IMR-90 (cell line): ENCODE results near the gene BAZ2B. TPM values are rescaled to one million over a fixed set of nuclear protein-coding genes. Genes with fewer than 3 reads are reported as not detected.

ENCODE experiments used
- ATAC-seq: fragments of 200-7000 bp; cut with Tn5 transposase; 2 replicates; pipeline ENCODE4 v1.9.1; 2020; ENCODE audit warnings: low read depth, mild to moderate bottlenecking, moderate library complexity
- BruUV-seq: library from RNA; stranded (reverse); fragments of 400-500 nt; replicated peaks from 2 replicates; lab custom pipeline; 2021; lab: Mats Ljungman, UMichigan
- CTCF ChIA-PET: fragments of 300-600 bp; formaldehyde crosslinking; extraction: SDS; loops from one replicate; lab custom pipeline; 2021; ENCODE audit warnings: antibody characterized with exemption; lab: Yijun Ruan, JAX
- POLR2A ChIA-PET: fragments of 300-600 bp; sonication (Branson Sonifier 250); formaldehyde crosslinking; loops from one replicate; lab custom pipeline; 2022; ENCODE audit warnings: antibody characterized with exemption; ENCODE audit not compliant: unreplicated experiment; lab: Charles Lee
- DNase-seq: peaks from one replicate; pipeline ENCODE4 v3.0.0; 2013
- H2AFZ ChIP-seq: replicated peaks from 2 replicates; pipeline ENCODE3; 2013; ENCODE audit warnings: low read length, mild to moderate bottlenecking; ENCODE audit not compliant: poor library complexity
- H2AK5ac ChIP-seq: 2 replicates; pipeline ENCODE4 v1.6.1; 2013; ENCODE audit warnings: low read depth, low read length, inconsistent platforms
- H2AK9ac ChIP-seq: replicated peaks from 2 replicates; pipeline ENCODE3; 2013; ENCODE audit warnings: mild to moderate bottlenecking, low read depth, low read length, moderate library complexity; ENCODE audit not compliant: poor library complexity
- H2BK120ac ChIP-seq: 2 replicates; pipeline ENCODE4 v1.6.1; 2013; ENCODE audit warnings: low read depth, low read length, inconsistent platforms
- H2BK15ac ChIP-seq: 3 replicates; pipeline ENCODE4 v1.6.1; 2013; ENCODE audit warnings: low read depth, low read length, inconsistent platforms
- H2BK20ac ChIP-seq: 2 replicates; pipeline ENCODE4 v1.6.1; 2013; ENCODE audit warnings: low read depth, mild to moderate bottlenecking, inconsistent platforms, low read length, moderate library complexity
- H2BK5ac ChIP-seq: 2 replicates; pipeline ENCODE4 v1.6.1; 2013; ENCODE audit warnings: mild to moderate bottlenecking, low read depth, low read length, inconsistent platforms; ENCODE audit not compliant: poor library complexity, severe bottlenecking
- H3K14ac ChIP-seq: replicated peaks from 2 replicates; pipeline ENCODE4 v1.6.1; 2013; ENCODE audit warnings: low read depth, low read length, inconsistent platforms
- H3K18ac ChIP-seq: 2 replicates; pipeline ENCODE4 v1.6.1; 2013; ENCODE audit warnings: low read depth, low read length, control low read depth
- H3K23ac ChIP-seq: 2 replicates; pipeline ENCODE4 v1.6.1; 2013; ENCODE audit warnings: low read depth, low read length, inconsistent platforms
- H3K27ac ChIP-seq: 2 replicates; pipeline ENCODE4 v1.5.1; 2013; ENCODE audit warnings: mild to moderate bottlenecking, control low read depth, low read length; ENCODE audit not compliant: insufficient read depth
- H3K27me3 ChIP-seq: 2 replicates; pipeline ENCODE4 v1.6.1; 2013; ENCODE audit warnings: low read length; ENCODE audit not compliant: control insufficient read depth, insufficient read depth
- H3K36me3 ChIP-seq: 2 replicates; pipeline ENCODE4 v1.6.1; 2013; ENCODE audit warnings: low read length, mixed read lengths; ENCODE audit not compliant: control insufficient read depth, insufficient read depth
- H3K4ac ChIP-seq: 2 replicates; pipeline ENCODE4 v1.6.1; 2013; ENCODE audit warnings: low read depth, low read length, inconsistent platforms
- H3K4me1 ChIP-seq: 2 replicates; pipeline ENCODE4 v1.6.1; 2013; ENCODE audit warnings: low read length, mixed read lengths; ENCODE audit not compliant: control insufficient read depth, insufficient read depth
- H3K4me2 ChIP-seq: 2 replicates; pipeline ENCODE4 v1.6.1; 2013; ENCODE audit warnings: low read depth, mild to moderate bottlenecking, control low read depth, low read length, moderate library complexity
- H3K4me3 ChIP-seq: 2 replicates; pipeline ENCODE4 v1.5.1; 2013; ENCODE audit warnings: low read depth, mild to moderate bottlenecking, control low read depth, low read length, moderate library complexity; ENCODE audit not compliant: insufficient read depth
- H3K56ac ChIP-seq: 2 replicates; pipeline ENCODE4 v1.6.1; 2013; ENCODE audit warnings: low read length, inconsistent platforms; ENCODE audit not compliant: insufficient read depth; ENCODE audit errors: extremely low read depth
- H3K79me1 ChIP-seq, 2 experiments: 2 replicates each; pipeline ENCODE4 v1.6.1; 2013; ENCODE audit warnings: low read length in 2 of 2, inconsistent platforms in 1 of 2, low read depth in 1 of 2
- H3K9ac ChIP-seq: 2 replicates; pipeline ENCODE4 v1.6.1; 2013; ENCODE audit warnings: low read depth, low read length, control low read depth
- H3K9me1 ChIP-seq: 2 replicates; pipeline ENCODE4 v1.6.1; 2013; ENCODE audit warnings: low read length, inconsistent platforms; ENCODE audit not compliant: insufficient read depth
- H3K9me3 ChIP-seq: 2 replicates; pipeline ENCODE4 v1.6.1; 2013; ENCODE audit warnings: low read length; ENCODE audit not compliant: control insufficient read depth, insufficient read depth
- H4K20me1 ChIP-seq: 2 replicates; pipeline ENCODE4 v1.6.1; 2013; ENCODE audit warnings: low read length, inconsistent platforms; ENCODE audit not compliant: insufficient read depth
- H4K5ac ChIP-seq: 2 replicates; pipeline ENCODE4 v1.6.1; 2013; ENCODE audit warnings: mild to moderate bottlenecking, low read depth, low read length, control low read depth
- H4K8ac ChIP-seq, 2 experiments: 2 replicates each; pipeline ENCODE4 v1.6.1; 2013; ENCODE audit warnings: low read depth in 2 of 2, low read length in 2 of 2, control low read depth in 1 of 2, inconsistent platforms in 1 of 2
- H4K91ac ChIP-seq: 2 replicates; pipeline ENCODE4 v1.6.1; 2013; ENCODE audit warnings: low read depth, low read length, inconsistent platforms; ENCODE audit not compliant: insufficient read depth
- CHD1 ChIP-seq: IDR thresholded peaks from 2 replicates; pipeline ENCODE4 v1.6.1; 2012; ENCODE audit warnings: low read depth, low read length, improper control_type of control experiment
- MXI1 ChIP-seq: IDR thresholded peaks from 2 replicates; pipeline ENCODE4 v1.6.1; 2012; ENCODE audit warnings: low read depth, mild to moderate bottlenecking, low read length, moderate library complexity, borderline replicate concordance
- POLR2A ChIP-seq: IDR thresholded peaks from 2 replicates; pipeline ENCODE4 v1.6.1; 2012; ENCODE audit warnings: mild to moderate bottlenecking, low read depth, low read length
- RCOR1 ChIP-seq: IDR thresholded peaks from 2 replicates; pipeline ENCODE4 v1.6.1; 2012; ENCODE audit warnings: mild to moderate bottlenecking, low read length, improper control_type of control experiment; ENCODE audit not compliant: insufficient replicate concordance
- SMC3 ChIP-seq: fragments of 150-350 bp; IDR thresholded peaks from 2 replicates; pipeline ENCODE4 v1.6.1; 2016; ENCODE audit warnings: low read depth, mild to moderate bottlenecking, antibody characterized with exemption, low read length, moderate library complexity
- WGBS, 2 experiments: methylation state at CpG; one replicate each; pipeline versions ENCODE4 v1.1.5 to v1.1.7; 2013; ENCODE audit warnings: missing lambda C conversion rate in 2 of 2; ENCODE audit not compliant: insufficient read length in 1 of 2; ENCODE audit errors: extremely low coverage in 2 of 2; 5-methylcytosine and 5-hydroxymethylcytosine counted together
- dilution Hi-C: fragments of 300-500 bp; cut with HindIII; formaldehyde crosslinking; loops from one replicate; pipeline ENCODE4 v1.14.3; 2018; ENCODE audit warnings: low sequenced_read_pairs; ENCODE audit not compliant: unreplicated experiment
- in situ Hi-C: fragments of 300-500 bp; cut with MboI; formaldehyde crosslinking; loops from 3 replicates; pipeline ENCODE4 v1.14.3; 2019; ENCODE audit warnings: low sequenced_read_pairs, inconsistent platforms, mixed read lengths
- intact Hi-C: fragments of 100-400 bp; cut with micrococcal nuclease; formaldehyde crosslinking; loops from 2 replicates; pipeline ENCODE4 v1.10.0; 2022
- polyA plus RNA-seq, 3 experiments: library from polyadenylated mRNA; depleted of rRNA; stranded (reverse); fragments of >200 nt; gene quantifications; 2 replicates each; pipeline ENCODE4 v1.2.3, GENCODE V29; 2012; ENCODE audit warnings: low replicate concordance in 1 of 3
- total RNA-seq: library from RNA; depleted of rRNA; stranded (reverse); fragments of >200 nt; gene quantifications from 2 replicates; pipeline ENCODE4 v1.2.3, GENCODE V29; 2012

Gene BAZ2B
- total and polyA plus RNA-seq, 2 of the 4 experiments (the other 2 are of a cell fraction): 8.9 to 42.1 TPM

GRCh38 chr2:159292157-159292556, 324.2 kb downstream of the BAZ2B start:
- Histone ChIP-seq H3K79me1 (no peaks in the 10 kb centered on the region), H4K5ac (no peak overlapping the region), H3K4me2 (no peak overlapping the region), H3K9me1 (no peaks in the 10 kb centered on the region; the same call in 1 of the 2 replicates), H3K4me3 (no peak overlapping the region), H2BK20ac (no peak overlapping the region), H4K8ac (no peak overlapping the region), H2BK120ac (no peak overlapping the region), H3K23ac (no peak overlapping the region), H4K91ac (0 out of 2 replicates have a peak overlapping the region, but pooled peaks have one; percentile 1), H3K4ac (peak overlapping the region; percentile 25; the same call in 1 of the 2 replicates), H3K36me3 (no peaks in the 10 kb centered on the region), H4K20me1 (no peaks in the 10 kb centered on the region), H2BK5ac (no peak overlapping the region), H3K56ac (no peak overlapping the region), H2AFZ (no peak overlapping the region), H3K27ac (no peak overlapping the region), H2BK15ac (no peak overlapping the region), H2AK9ac (no peak overlapping the region), H3K9ac (no peak overlapping the region), H3K18ac (no peak overlapping the region), H3K27me3 (no peaks in the 10 kb centered on the region), H3K4me1 (peaks cover 3% of the 10 kb centered on the region), H2AK5ac (no peak overlapping the region), H3K14ac (no peak overlapping the region), H3K9me3 (no peaks in the 10 kb centered on the region)
- dilution Hi-C loops: no loop called here
- intact Hi-C loops: no loop called here
- ChIA-PET CTCF (no interaction called here), POLR2A (no interaction called here)
- no peak for DNase-seq
- TF ChIP-seq SMC3: no peak
- no peak for TF ChIP-seq CHD1
- TF ChIP-seq MXI1: no peak
- no peak for TF ChIP-seq POLR2A
- no peak for TF ChIP-seq RCOR1
- BruUV-seq: no TSS peak
- WGBS, 2 experiments: 58% methylated on average over 3 of the region's 6 CpGs; no CpG with 5 or more reads in 1 of the 2 experiments
- ATAC-seq: no peak
- in situ Hi-C loops: no loop called here
